GM12878 (cell line): ENCODE results near the gene ICA1. TPM values are rescaled to one million over a fixed set of nuclear protein-coding genes. Genes with fewer than 3 reads are reported as not detected.

Experiments used
- ATAC-seq: fragments of 200-7000 bp; cut with Tn5 transposase; 3 replicates; pipeline ENCODE4 v1.9.1; 2020; ENCODE audit warnings: mild to moderate bottlenecking, moderate library complexity
- BruUV-seq: library from RNA; stranded (reverse); fragments of 400-500 nt; replicated peaks from 2 replicates; lab custom pipeline; 2021; lab: Mats Ljungman, UMichigan
- CTCF ChIA-PET: fragments of 300-600 bp; sonication (Branson Sonifier 250); formaldehyde crosslinking; extraction: SDS; loops from one replicate; lab custom pipeline; 2021; ENCODE audit warnings: inconsistent platforms; lab: Yijun Ruan, JAX
- POLR2A ChIA-PET: fragments of 350-600 bp; formaldehyde crosslinking; extraction: SDS; loops from one replicate; lab custom pipeline; 2021; ENCODE audit warnings: inconsistent platforms; lab: Charles Lee
- RAD21 ChIA-PET: fragments of 300-600 bp; sonication (Branson Sonifier 250); formaldehyde crosslinking; loops from one replicate; lab custom pipeline; 2023; ENCODE audit warnings: antibody characterized with exemption; ENCODE audit not compliant: unreplicated experiment; lab: Charles Lee
- SMC1A ChIA-PET: fragments of 300-600 bp; sonication (Branson Sonifier 250); formaldehyde crosslinking; loops from one replicate; lab custom pipeline; 2023; ENCODE audit not compliant: unreplicated experiment, uncharacterized antibody; lab: Charles Lee
- DNase-seq: peaks from one replicate; pipeline ENCODE4 v3.0.0-alpha.2; 2011; ENCODE audit warnings: low read depth, low spot score
- FAIRE-seq: peaks from 3 replicates; lab custom pipeline; 2011; peaks lifted over from hg19 to GRCh38; lab: Jason Lieb, UNC
- H2AFZ ChIP-seq: 2 replicates; pipeline ENCODE4 v1.6.0; 2011; ENCODE audit warnings: low read depth, low read length, control low read depth; ENCODE audit not compliant: control insufficient read depth
- H3K27ac ChIP-seq: 2 replicates; pipeline ENCODE4 v1.5.1; 2011; ENCODE audit warnings: control low read depth; ENCODE audit not compliant: control insufficient read depth, insufficient read depth
- H3K27me3 ChIP-seq, 2 experiments: replicated peaks in 1 of 2; 2 replicates each; pipeline versions ENCODE4 v1.6.0 to v1.6.1; 2011; ENCODE audit warnings: low read length in 1 of 2; ENCODE audit not compliant: control insufficient read depth in 2 of 2, insufficient read depth in 2 of 2
- H3K36me3 ChIP-seq, 2 experiments: 2 replicates each; pipeline ENCODE4 v1.5.1; 2011; ENCODE audit warnings: low read length in 1 of 2; ENCODE audit not compliant: control insufficient read depth in 2 of 2, insufficient read depth in 2 of 2
- H3K4me1 ChIP-seq: 2 replicates; pipeline ENCODE4 v1.6.1; 2011; ENCODE audit warnings: mild to moderate bottlenecking, low read length, moderate library complexity, mixed read lengths; ENCODE audit not compliant: control insufficient read depth, insufficient read depth
- H3K4me2 ChIP-seq: 2 replicates; pipeline ENCODE4 v1.6.0; 2011; ENCODE audit warnings: control low read depth; ENCODE audit not compliant: control insufficient read depth, insufficient read depth
- H3K4me3 ChIP-seq: fragments of 200-600 bp; sonication (generic); 2 replicates; pipeline ENCODE4 v1.5.1; 2016
- H3K79me2 ChIP-seq: 2 replicates; pipeline ENCODE4 v1.6.0; 2011; ENCODE audit warnings: low read length; ENCODE audit not compliant: control insufficient read depth, insufficient read depth
- H3K9ac ChIP-seq: 2 replicates; pipeline ENCODE4 v1.8.0; 2011; ENCODE audit warnings: low read length, control low read depth, mixed read lengths; ENCODE audit not compliant: control insufficient read depth, insufficient read depth
- H3K9me3 ChIP-seq: replicated peaks from 3 replicates; pipeline ENCODE4 v1.5.1; 2011; ENCODE audit warnings: mild to moderate bottlenecking, low read length; ENCODE audit not compliant: control insufficient read depth, insufficient read depth
- H4K20me1 ChIP-seq: 2 replicates; pipeline ENCODE4 v1.6.0; 2011; ENCODE audit not compliant: control insufficient read depth, insufficient read depth
- BACH1 ChIP-seq: fragments of 450-650 bp; IDR thresholded peaks from 2 replicates; pipeline ENCODE4 v1.6.1; 2017; ENCODE audit warnings: mild to moderate bottlenecking, borderline replicate concordance
- BMI1 ChIP-seq: fragments of 450-650 bp; IDR thresholded peaks from 2 replicates; pipeline ENCODE4 v1.6.1; 2016; ENCODE audit warnings: mild to moderate bottlenecking, moderate library complexity, borderline replicate concordance
- FOXM1 ChIP-seq: IDR thresholded peaks from 2 replicates; pipeline ENCODE4 v1.6.1; 2012; ENCODE audit warnings: low read depth, mild to moderate bottlenecking, inconsistent platforms, low read length, moderate library complexity
- JUND ChIP-seq: IDR thresholded peaks from 2 replicates; pipeline ENCODE4 v1.6.1; 2012; ENCODE audit warnings: low read depth, mild to moderate bottlenecking, low read length, improper control_type of control experiment, moderate library complexity
- POLR2AphosphoS5 ChIP-seq: IDR thresholded peaks from 2 replicates; pipeline ENCODE4 v1.6.1; 2011; ENCODE audit warnings: mild to moderate bottlenecking, low read length, inconsistent platforms
- SUPT20H ChIP-seq: IDR thresholded peaks from 2 replicates; pipeline ENCODE4 v1.6.1; 2011; ENCODE audit warnings: low read depth, mild to moderate bottlenecking, low read length, moderate library complexity, borderline replicate concordance; ENCODE audit not compliant: control insufficient read depth
- WRNIP1 ChIP-seq: IDR thresholded peaks from 2 replicates; pipeline ENCODE4 v1.6.1; 2011; ENCODE audit warnings: low read depth, low read length, improper control_type of control experiment, borderline replicate concordance
- WGBS: methylation state at CpG from one replicate; pipeline ENCODE4 v1.1.6; 2016; ENCODE audit warnings: low lambda C conversion rate; ENCODE audit not compliant: insufficient replicate concordance, insufficient coverage; ENCODE audit errors: missing lambda C conversion rate; 5-methylcytosine and 5-hydroxymethylcytosine counted together
- in situ Hi-C: fragments of 300-500 bp; cut with MboI; formaldehyde crosslinking; loops from 9 replicates; pipeline ENCODE4 v1.14.3; 2018; ENCODE audit warnings: mixed read lengths
- intact Hi-C: fragments of 100-400 bp; cut with micrococcal nuclease; formaldehyde crosslinking; loops from one replicate; pipeline ENCODE4 v1.14.2; 2022; ENCODE audit not compliant: unreplicated experiment
- polyA plus RNA-seq, 11 experiments: library from polyadenylated mRNA; depleted of rRNA in 4 of 11; unstranded in 6 of 11; stranded (reverse) in 5 of 11; fragments of >200 nt; fragmentation: Nextera tagmentation in 4 of 11; fragmentation: Illumina TruSeq in 1 of 11; extraction: Ambion mirVana in 4 of 11; extraction: Trizol in 1 of 11; gene quantifications; 1 replicate in 1 of 11; 2 replicates in 10 of 11; pipeline versions ENCODE4 v1.2.1 to v1.2.3, GENCODE V29; 2011 to 2016; ENCODE audit warnings: inconsistent platforms in 2 of 11, missing spikeins in 2 of 11, low read depth in 1 of 11
- total RNA-seq, 4 experiments: library from RNA; depleted of rRNA in 3 of 4; stranded (reverse); fragments of >200 nt in 3 of 4; fragmentation: Illumina TruSeq in 1 of 4; extraction: Trizol in 1 of 4; gene quantifications; 2 replicates each; pipeline versions ENCODE4 v1.2.1 to v1.2.3, GENCODE V29; 2013 to 2021
- TF ChIP-seq, protein P1 (sequence below): IDR thresholded peaks from 2 replicates; pipeline ENCODE4 v1.6.1; 2012; ENCODE audit warnings: low read depth, low read length, improper control_type of control experiment

ICA1 gene
- total and polyA plus RNA-seq, 10 of the 15 experiments (the other 5 are each of a cell fraction or from before 2014, with no cell fraction given): 1.3 to 35.1 (median 3.3) TPM

DNA sequence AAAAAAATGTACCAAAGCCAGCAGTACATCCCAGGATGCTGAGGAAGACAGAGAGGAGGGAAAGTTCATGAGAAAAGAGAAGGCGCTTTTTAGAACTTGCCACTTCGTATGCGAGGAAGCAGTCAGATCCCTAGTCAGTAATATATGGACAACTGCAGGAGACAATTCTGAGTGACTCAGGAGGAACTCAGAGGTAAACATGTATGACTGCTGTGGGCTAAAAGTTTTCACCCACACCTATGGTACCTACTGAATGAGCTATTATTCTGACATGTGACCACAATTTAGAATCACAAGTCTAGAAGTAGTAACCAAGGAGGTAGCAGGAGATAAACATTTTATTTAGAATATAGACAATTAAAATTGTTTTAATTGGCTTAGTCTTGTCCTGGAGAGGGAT is 126.5 kb downstream of the ICA1 start:
- no peak overlapping the region for H3K9ac ChIP-seq
- POLR2A ChIA-PET: interaction anchor here (1.0 to 7.7 kb wide), 8 partner anchors 14 to 168 kb away, joined by 3 to 133 read pairs (median 6); no protein-coding TSS in a partner anchor
- CTCF ChIA-PET: interaction anchor here (0.7 to 1.8 kb wide), 6 partner anchors 9 to 55 kb away, joined by 4 to 6 read pairs (median 4); no protein-coding TSS in a partner anchor
- 93% methylated on average over 3 of the region's 3 CpGs for WGBS
- no peaks in the 10 kb centered on the region for H4K20me1 ChIP-seq
- ATAC-seq: no peak
- H3K27me3 ChIP-seq: no peaks in the 10 kb centered on the region
- TF ChIP-seq BACH1 (no peak), POLR2AphosphoS5 (0 out of 2 replicates have a peak, but pooled peaks have one; percentile 4)
- H3K27ac ChIP-seq: peak overlapping the region; percentile 94
- in situ Hi-C loops (loop anchor here (25.0 kb wide), 1 partner anchor 1873 kb away; the partner anchor contains the start of gene CYTH3), intact Hi-C loops (loop anchor here (2.0 kb wide), 1 partner anchor 167 kb away; the partner anchor contains the start of gene GLCCI1)
- peaks cover 4% of the 10 kb centered on the region; the same call in 1 of the 3 replicates for H3K9me3 ChIP-seq
- H3K4me3 ChIP-seq: no peak overlapping the region
- RAD21 ChIA-PET: interaction anchor here (0.9 to 8.5 kb wide), 9 partner anchors 9 to 952 kb away, joined by 3 to 124 read pairs (median 5); no protein-coding TSS in a partner anchor
- no TSS peak for BruUV-seq
- peaks cover 46% of the 10 kb centered on the region for H3K4me1 ChIP-seq
- FAIRE-seq: no peak
- H3K79me2 ChIP-seq: peaks cover 3% of the 10 kb centered on the region; the same call in 1 of the 2 replicates
- no peak overlapping the region for H3K4me2 ChIP-seq
- no peak for DNase-seq
- H2AFZ ChIP-seq: no peak overlapping the region
- SMC1A ChIA-PET: interaction anchor here (1.0 to 9.2 kb wide), 10 partner anchors 8 to 163 kb away, joined by 3 to 182 read pairs (median 12); no protein-coding TSS in a partner anchor
- no peaks in the 10 kb centered on the region for H3K36me3 ChIP-seq

DNA sequence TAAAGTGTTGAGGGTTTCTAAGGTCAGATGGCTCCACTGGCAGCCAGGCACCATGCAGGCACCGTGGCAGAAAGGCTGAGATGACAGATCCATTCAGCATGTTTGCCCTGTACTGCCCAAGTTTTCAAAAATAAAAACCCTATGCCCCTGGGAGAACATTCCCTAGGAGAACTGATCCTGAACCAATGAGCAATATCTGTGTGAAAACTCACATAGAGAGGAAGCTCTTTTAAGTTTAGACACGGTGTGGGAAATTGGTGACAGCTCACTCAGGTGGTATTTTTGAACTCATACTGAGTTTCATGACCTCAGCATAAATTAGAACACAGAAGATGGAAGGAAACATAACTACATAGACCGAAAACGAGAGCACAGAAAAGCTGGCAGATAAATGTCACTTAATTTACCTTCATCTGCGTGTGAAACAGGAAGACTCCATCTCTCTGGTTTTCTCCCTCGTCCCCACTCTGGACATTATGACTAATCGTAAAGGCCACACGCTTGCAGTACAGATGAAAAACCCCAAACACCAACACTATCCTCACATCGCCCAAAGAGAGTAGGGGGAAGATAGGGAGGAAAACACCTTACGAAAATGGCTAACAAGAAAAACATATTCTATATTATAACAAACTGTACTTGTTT is 127.8 kb downstream of the ICA1 start:
- H3K9ac ChIP-seq: peak overlapping the region; percentile 79
- peak overlapping the region; percentile 58 for H3K4me2 ChIP-seq
- SMC1A ChIA-PET: interaction anchor here (0.6 to 9.2 kb wide), 22 partner anchors 9 to 566 kb away, joined by 3 to 182 read pairs (median 5); no protein-coding TSS in a partner anchor
- no peaks in the 10 kb centered on the region for H3K36me3 ChIP-seq
- intact Hi-C loops: loop anchor here (1.0 to 5.0 kb wide), 8 partner anchors 8 to 492 kb away; partner anchors contain the start of genes GLCCI1 and UMAD1
- ATAC-seq (peak; percentile 73), DNase-seq (peak; percentile 99), FAIRE-seq (peak; percentile 87)
- in situ Hi-C loops: loop anchor here (25.0 kb wide), 1 partner anchor 1872 kb away; the partner anchor contains the start of gene CYTH3
- peak overlapping the region; percentile 30 for H2AFZ ChIP-seq
- H4K20me1 ChIP-seq: no peaks in the 10 kb centered on the region
- peak overlapping the region; percentile 94 for H3K27ac ChIP-seq
- peaks cover 4% of the 10 kb centered on the region; the same call in 1 of the 3 replicates for H3K9me3 ChIP-seq
- RAD21 ChIA-PET: interaction anchor here (0.7 to 8.5 kb wide), 21 partner anchors 9 to 566 kb away, joined by 3 to 124 read pairs (median 5); partner anchors contain the start of genes GLCCI1 and RPA3
- WGBS: 1% methylated on average over 10 of the region's 10 CpGs
- peaks cover 3% of the 10 kb centered on the region; the same call in 1 of the 2 replicates for H3K79me2 ChIP-seq
- H3K27me3 ChIP-seq: no peaks in the 10 kb centered on the region
- H3K4me3 ChIP-seq: no peak overlapping the region
- POLR2A ChIA-PET: interaction anchor here (0.5 to 7.7 kb wide), 12 partner anchors 9 to 276 kb away, joined by 3 to 133 read pairs (median 5); no protein-coding TSS in a partner anchor
- H3K4me1 ChIP-seq: peaks cover 54% of the 10 kb centered on the region
- no TSS peak for BruUV-seq
- CTCF ChIA-PET: interaction anchor here (0.7 to 4.4 kb wide), 9 partner anchors 9 to 453 kb away, joined by 3 to 16 read pairs (median 4); no protein-coding TSS in a partner anchor
- TF ChIP-seq JUND (peak; percentile 81), BMI1 (peak; percentile 64), FOXM1 (no peak), WRNIP1 (peak; percentile 59; the same call in 1 of the 2 replicates), SUPT20H (no peak)
- TF ChIP-seq, protein P1, sequence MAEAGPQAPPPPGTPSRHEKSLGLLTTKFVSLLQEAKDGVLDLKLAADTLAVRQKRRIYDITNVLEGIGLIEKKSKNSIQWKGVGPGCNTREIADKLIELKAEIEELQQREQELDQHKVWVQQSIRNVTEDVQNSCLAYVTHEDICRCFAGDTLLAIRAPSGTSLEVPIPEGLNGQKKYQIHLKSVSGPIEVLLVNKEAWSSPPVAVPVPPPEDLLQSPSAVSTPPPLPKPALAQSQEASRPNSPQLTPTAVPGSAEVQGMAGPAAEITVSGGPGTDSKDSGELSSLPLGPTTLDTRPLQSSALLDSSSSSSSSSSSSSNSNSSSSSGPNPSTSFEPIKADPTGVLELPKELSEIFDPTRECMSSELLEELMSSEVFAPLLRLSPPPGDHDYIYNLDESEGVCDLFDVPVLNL: no peak
